Raji (cell line): ENCODE measurements around the gene MUL1.

Experiments
- POLR2A ChIP-seq: IDR thresholded peaks from 2 replicates; pipeline ENCODE4 v1.6.1; 2011; ENCODE audit warnings: low read depth, low read length, control low read depth; ENCODE audit not compliant: insufficient read depth

Gene MUL1

GRCh38 chr1:20480243-20480944, 27.6 kb downstream of the MUL1 start:
- no peak for TF ChIP-seq POLR2A

- TF ChIP-seq POLR2A = no peak
These were observed 28.1 kb downstream of the MUL1 start for GRCh38 chr1:20479840-20480239.

GRCh38 chr1:20478057-20478635, 29.8 kb downstream of the MUL1 start:
- no peak for TF ChIP-seq POLR2A

GRCh38 chr1:20477348-20478056, 30.4 kb downstream of the MUL1 start:
- no peak for TF ChIP-seq POLR2A

- TF ChIP-seq POLR2A = no peak
These were observed 31.5 kb downstream of the MUL1 start for GRCh38 chr1:20476265-20477038.

- TF ChIP-seq POLR2A = no peak
These were observed 33.0 kb downstream of the MUL1 start for GRCh38 chr1:20474996-20475395.

GRCh38 chr1:20474333-20474975, 33.5 kb downstream of the MUL1 start:
- no peak for TF ChIP-seq POLR2A

- TF ChIP-seq POLR2A = no peak
These were observed 34.1 kb downstream of the MUL1 start for GRCh38 chr1:20473894-20474293.

- no peak for TF ChIP-seq POLR2A
These were observed 34.9 kb downstream of the MUL1 start for GRCh38 chr1:20472860-20473711.

- TF ChIP-seq POLR2A = no peak
These were observed 35.8 kb downstream of the MUL1 start for GRCh38 chr1:20472121-20472520.

- no peak for TF ChIP-seq POLR2A
These were observed 37.8 kb downstream of the MUL1 start for GRCh38 chr1:20470194-20470593.

GRCh38 chr1:20469406-20470076, 38.4 kb downstream of the MUL1 start:
- no peak for TF ChIP-seq POLR2A

GRCh38 chr1:20466273-20466672, 41.7 kb downstream of the MUL1 start:
- TF ChIP-seq POLR2A = no peak

GRCh38 chr1:20465187-20465586, 42.8 kb downstream of the MUL1 start:
- TF ChIP-seq POLR2A = no peak

GRCh38 chr1:20463502-20463901, 44.4 kb downstream of the MUL1 start:
- no peak for TF ChIP-seq POLR2A
